NAMALWA (cell line): ENCODE results near the gene BUD31.
"Not testable (repeated sequence)": the region's sequence is repeated elsewhere in the genome, so short reads cannot be mapped to it uniquely, and the experiment has no call there.

Experiments
- DNase-seq: peaks from one replicate; pipeline ENCODE4 v3.0.0-alpha.2; 2015; ENCODE audit warnings: low spot score

BUD31 gene

DNA sequence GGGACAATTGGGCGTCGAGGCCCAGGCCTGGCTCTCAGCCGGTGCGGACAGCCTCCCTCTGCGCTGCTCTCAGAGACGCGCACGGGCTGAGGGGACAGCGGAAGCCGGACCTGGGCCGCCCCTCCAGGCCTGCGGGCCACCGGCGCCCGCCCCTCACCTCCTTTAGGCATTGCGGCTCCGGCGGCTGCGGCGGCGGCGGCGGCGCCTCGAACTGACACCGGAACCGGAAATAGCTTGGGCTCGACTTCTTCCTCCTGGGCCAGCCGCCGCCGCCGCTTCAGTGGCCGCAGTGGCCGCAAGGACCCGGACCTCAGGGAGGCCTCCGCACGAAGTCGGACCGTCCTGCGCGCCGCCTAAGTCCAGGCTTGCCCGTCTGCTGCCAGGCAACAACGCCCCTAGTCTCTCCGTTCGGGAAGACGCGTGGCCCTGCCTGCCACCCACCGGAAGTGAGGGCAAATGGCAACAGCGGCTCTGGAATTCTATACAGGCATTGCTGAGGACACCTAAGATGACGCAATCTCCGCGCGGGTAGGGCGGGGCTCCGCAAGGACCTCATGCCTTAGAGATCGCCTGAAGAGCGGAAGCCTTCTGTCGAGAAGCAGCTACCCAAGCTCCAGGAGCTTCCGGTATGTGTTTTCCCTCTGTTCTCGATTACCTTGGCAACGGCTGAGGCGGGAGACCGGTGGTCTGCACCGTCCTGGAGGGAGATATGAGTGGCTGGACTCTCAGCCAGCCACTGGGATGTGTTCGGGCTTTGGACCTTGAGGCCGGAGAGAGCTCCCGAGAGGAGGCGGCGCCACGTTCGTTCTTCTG lies at the start of gene BUD31, which contains the start of gene PDAP1:
BUD31 (plus strand) TSS at position 591 of the 813 bp plus-strand sequence. CDS start 2,124 bp downstream, outside the sequence.
PDAP1 (minus strand) TSS at position 219 of the 813 bp plus-strand sequence; CDS start at position 170, 49 bp downstream.
- peak; percentile 98 for DNase-seq

DNA sequence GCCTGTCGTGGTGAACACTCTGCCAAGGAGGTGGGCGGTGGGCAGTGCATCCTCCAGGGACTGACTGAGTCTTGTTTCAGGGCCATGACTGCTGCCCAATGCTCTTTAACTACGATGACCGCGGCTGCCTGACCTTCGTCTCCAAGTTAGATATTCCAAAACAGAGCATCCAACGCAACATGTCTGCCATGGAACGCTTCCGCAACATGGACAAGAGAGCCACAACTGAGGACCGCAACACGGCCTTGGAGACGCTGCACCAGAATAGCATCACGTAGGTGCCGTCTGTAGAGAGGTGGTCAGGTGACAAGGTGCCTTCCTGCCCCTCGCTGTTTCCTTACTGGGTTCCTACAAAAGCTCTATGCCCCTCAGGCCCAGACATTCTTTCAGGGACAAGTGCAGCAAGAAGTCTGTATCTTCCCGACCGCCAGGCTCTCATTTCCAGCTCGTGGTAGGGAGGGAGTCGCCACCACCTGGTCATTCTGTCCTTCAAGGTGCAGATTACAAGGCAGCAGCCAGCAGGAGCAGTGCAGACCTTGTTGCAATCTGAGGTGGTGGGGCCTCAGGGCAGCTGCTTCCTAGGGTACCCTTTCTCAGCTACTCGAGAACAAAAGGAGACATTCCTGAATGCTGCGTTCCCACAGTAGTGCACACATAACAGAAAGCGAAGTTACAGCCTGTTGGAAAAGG lies 49.2 kb upstream of the BUD31 start:
- DNase-seq: no peak

DNA sequence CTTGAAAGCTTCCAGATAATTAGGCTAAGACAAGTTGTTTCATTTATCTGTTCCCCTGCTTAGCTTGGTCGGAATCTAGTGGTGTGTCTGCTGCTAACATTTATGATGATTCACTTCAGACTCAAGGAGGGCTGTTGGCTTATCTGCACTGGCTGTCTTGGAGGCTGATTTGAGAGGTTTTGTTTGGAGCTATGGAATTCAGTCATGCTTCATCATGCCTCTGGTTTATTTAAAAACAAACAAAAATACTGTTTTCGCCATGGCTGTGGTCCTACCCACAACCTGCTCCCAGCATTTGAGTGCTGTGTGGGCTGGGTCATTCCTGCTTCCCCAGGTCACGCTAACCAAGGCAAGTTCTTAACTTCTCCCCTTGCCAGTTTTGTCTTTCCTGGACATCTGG lies 46.0 kb upstream of the BUD31 start:
- no peak for DNase-seq

DNA sequence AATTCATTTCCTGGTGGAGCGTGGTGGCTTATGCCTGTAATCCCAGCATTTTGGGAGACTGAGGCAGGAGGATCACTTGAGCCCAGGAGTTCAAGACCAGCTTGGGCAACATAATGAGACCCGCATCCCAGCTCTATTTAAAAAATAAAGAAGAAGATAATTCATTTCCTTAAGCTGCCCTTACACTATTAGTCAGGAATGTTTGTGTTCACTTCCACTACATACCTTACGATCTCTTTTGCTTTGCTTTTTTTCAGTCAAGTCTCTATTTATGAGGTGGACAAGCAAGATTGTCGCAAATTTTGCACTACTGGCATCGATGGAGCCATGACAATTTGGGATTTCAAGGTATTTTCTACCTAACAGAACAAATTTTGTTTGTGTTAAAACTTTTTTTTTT lies 45.5 kb upstream of the BUD31 start:
- no peak for DNase-seq

DNA sequence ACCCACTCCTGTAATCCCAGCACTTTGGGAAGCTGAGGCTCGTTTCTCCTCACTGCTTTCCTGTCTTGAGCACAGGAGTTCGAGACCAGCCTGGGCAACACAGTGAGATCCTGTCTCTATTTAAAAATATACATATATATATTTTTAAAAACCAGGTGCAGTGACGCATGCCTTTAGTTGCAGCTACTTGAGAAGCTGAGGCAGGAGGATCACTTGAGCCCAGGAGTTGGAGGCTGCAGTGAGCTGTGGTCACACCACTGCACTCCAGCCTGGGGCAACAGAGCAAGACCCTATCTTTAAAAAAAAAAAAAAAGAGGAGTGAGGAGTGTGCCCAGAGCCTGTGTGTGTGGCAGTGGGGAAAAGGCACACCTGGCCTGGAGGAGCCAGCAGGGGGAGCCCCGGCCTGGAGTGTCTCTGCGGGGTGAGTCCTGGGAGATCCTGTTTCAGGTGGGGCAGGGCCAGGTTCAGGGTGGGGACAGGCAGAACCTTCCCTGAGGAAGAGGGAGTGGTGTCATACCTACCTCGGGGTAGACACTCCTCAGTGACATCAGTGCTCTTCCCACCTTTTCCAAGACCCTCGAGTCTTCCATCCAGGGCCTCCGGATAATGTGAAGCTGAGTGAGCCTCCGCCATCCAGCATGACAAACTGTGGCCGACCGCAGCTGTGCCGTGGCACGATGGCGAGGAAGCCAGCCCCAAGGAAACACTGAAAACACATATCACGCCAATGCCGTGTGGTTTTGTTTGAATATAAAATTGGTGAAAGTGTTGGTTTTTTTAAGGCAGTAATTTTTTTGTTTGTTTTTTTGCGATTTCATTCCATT lies 43.2 kb upstream of the BUD31 start:
- peak; percentile 57 for DNase-seq

DNA sequence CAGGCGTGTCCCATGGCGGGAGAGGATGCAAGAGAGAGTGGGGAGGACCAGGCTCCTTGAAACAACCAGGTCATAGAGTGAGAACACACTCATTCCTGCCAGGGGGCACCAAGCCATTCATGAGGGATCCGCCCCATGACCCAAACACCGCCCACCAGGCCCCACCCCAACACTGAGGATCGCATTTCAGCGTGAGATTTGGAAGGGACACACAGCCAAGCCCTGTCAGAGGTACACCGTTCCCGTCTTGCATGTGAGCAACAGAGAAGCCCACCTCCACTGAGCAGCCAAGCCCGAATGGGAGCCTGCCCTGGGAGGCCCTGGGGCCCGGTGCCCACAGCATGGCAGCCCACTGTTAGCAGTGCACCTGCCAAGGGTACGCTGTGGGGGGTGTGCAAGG lies 42.1 kb upstream of the BUD31 start:
- DNase-seq: no peak

DNA sequence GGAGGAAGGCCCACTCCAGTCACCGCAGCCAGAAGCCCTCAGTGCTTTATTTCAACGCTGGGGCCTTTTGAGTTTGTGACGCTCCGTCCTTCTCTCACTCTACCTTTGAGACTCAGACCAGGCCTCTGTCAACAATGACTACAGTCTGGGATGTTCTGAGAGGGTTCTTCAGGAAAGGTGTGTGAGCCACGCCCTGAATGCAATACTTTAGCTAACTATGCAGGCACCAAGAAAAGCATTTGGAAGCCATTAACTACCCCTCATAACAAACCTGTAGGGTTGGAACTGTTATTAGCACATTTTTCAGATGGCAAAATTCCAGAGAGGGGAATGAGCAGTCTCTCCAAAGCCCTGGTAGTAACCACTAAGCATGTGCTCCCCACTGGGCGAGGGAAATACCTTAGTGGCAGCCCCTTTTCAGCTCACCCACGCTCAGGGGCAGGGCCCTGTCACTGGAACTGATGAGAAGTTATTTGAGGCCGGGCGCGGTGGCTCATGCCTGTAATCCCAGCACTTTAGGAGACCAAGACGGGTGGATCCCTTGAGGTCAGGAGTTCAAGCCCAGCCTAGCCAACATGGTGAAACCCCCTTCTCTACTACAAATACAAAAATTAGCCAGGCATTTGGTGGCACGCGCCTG lies 39.9 kb upstream of the BUD31 start:
- DNase-seq: no peak

DNA sequence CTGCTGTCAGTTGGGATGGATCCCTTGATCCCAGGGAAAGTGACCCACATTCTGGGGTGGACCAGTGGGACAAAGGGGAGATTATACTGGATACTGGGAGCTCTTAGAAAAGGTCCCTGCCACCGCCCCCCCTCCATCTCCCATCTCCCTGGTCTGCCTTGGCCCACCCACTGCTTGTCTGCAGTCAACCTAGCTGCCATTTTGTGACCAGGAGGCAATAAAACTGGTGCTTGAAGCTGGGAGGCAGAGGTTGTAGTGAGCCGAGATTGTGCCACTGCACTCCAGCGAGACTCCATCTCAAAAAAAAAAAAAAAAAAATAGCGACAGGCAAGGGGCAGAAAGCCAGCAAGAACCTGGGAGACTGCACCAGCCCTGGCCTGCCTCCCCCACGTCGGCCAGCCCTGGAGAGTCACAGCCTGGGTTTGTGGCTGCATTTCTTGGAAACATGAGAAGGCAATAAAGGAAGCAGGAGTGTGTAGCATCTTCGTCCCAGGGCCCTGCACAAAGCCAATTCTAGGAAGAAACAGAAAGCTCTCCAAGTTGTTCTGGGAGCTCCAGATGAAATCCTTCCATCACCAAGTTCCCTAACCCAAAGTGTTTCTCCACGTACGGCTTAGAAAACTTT lies 38.9 kb upstream of the BUD31 start:
- DNase-seq: no peak

DNA sequence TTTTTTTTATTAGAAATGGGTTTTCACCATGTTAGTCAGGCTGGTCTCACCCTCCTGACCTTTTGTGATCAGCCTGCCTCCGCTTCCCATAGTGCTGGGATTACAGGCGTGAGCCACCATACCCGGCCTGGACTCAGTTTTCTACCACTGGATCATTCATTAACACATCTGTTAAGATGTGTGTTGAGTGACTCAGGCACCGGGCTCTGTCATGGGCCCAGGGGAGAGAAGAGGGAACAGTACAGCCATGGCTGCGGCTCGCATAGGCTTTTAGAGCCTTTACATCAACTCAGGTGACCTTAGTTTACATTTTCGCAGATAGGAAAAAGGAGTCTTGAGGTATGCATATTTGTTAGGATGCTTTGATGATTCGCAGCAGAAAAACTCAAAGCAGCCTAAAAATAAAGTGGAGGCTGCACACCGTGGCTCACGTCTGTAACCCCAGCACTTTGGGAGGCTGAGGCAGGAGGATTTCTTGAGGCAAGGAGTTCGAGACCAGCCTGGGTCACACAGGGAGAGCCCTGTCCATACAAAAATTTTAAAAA lies 37.3 kb upstream of the BUD31 start:
- DNase-seq: no peak

DNA sequence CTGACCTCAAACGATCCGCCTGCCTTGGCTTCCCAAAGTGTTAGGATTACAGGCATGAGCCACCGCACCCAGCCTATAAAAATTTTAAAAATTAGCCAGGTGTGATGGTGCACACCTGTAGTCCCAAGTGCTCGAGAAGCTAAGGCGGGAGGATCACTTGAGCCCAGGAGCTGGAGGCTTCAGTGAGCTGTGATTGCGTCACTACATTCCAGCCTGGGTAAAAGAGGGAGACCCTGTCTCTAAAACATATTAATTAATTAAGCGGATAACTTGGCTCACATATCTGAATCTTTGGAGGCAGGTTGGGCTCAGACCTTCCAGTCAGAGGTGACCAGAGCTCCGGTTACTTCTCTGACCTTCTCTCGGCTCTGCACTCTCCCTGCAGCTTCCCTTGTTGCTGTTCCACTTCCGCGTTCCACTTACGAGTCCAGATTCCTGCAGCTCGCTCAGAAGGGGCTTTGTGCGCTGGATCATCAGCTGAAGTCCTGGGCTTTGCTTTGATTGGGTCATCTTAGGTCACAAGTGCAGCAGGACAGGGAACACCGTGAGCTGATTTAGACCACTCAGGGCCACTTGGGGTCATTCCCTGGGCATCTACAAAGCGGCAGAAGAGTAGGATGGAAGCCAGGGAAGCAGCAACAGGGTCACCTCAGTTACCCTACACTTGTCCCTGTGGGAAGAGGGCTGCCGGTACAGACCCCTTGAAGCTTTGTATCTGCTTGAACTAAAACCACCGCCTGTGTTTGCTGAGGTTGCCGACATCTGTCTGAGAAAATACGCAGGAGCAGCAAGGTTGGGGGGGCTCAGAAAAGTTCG lies 36.3 kb upstream of the BUD31 start:
- no peak for DNase-seq

DNA sequence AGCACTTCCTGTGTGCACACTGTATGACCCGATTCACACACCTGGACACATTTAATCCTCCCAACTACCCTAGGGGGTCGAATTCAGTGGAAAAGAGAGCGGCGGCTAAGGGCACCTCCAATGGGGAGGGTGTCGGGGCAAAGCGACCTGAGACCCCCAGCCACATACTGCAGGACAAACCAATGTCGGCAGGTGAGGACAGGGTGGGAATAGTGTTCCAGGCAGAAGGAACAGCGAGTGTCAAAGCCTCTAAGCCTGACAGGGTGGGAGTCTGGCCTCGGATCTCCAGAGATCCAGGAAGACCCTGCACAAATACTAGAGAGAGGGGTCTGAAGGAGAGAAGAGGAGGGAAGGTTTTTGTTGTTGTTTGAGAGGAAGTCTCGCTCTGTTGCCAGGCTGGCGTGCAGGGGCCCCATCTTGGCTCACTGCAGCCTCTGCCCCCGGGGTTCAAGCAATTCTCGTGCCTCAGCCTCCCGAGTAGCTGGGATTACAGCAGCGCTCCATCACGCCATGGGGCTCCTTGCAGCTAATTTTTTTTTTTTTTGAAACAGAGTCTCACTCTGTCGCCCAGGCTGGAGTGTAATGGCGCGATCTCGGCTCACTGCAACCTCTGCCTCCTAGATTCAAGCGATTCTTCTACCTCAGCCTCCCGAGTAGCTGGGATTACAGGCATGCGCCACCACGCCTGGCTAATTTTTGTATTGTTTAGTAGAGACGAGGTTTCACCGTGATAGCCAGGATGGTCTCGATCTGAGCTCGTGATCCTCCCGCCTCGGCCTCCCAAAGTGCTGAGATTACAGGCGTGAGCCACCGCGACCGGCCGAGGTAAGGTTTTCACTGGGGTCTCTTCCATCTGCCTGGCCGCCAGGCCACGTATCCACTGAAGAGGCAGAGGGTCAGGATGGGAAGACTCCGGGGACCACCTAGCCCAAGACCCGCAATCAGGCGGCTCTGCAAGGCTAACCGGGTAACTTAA lies 35.4 kb upstream of the BUD31 start:
- DNase-seq: no peak

DNA sequence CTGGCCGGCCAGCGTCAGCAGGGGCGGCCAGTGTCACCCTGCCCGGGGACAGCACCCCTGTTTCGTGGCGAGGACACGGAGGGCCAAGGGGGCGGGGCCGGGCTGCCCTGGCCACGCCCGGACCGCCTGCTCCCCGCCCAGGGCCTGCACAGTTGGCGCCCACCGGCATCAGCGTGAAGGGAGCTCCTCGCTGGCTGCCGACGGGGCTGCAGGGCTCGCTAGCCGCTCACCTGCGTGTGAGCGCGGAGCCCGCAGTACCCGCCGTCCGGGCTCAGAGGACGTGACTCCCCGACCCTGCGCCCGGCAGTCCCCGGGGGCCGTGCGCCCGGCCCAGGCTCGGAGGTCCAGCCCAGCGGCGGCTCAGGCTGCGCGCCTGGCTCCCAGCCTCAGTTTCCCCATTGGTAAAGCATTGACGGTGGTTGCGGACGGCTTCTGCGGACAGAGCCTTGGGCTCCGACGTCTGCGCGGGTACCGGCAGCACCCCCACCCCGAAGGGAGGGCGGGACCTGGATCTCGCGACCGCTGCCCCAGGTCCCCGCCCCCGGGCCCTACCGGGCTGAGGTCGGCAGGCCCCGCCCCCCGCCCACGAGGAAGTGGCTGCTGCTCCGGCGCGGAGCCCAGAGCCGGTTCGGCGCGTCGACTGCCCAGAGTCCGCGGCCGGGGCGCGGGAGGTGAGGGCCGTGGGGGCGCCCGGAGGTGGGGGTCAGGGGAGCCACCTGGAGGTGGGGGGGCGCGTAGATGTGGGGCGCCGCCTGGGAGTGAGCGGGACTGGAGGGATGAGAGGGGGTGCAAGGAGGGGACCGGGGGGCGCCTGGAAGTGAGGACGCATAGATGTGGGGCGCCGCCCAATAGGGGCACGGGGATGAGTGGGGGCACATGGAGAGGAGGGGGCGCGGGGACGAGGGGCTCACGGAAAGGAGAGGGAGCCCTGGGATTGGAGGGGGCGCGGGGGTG lies 34.4 kb upstream of the BUD31 start, which contains the start of gene ARPC1B:
ARPC1B (plus strand) TSS at position 620 of the 954 bp plus-strand sequence. CDS start 10,985 bp downstream, outside the sequence.
- peak; percentile 90 for DNase-seq

DNA sequence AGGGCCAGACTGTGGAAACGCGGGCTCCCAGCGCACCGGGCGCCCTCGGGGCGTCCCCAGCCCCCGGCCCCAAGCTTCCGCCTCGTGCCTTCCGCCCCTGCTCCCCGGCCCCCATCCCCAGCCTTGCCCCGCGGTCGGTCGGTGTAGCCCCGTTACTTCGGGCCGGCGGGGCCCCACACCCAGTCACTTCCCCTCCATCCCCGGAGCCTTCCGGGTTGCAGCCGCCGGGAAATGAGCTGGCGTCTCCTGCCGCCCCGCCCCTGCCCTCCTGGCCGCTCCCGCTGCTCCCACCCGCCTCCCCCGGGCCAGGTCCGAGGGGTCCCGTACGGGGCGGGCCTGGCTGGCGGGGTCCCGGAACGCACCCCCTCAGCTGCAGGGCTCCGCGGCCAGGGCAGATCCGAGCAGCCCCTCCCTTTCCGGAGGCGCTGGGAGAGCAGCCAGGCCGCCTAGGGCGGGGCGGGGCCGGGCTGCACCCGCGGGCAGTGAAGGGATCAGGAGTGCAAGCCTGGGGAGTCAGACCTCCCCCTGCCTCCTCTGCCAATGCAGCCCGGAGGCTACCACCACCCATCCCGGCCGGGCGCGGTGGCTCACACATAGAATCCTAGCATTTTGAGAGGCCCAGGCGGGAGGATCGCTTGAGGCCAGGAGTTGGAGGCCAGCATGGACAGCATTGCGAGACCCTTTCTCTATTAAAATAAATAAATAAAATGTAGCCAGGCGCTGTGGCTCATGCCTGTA lies 33.5 kb upstream of the BUD31 start:
- peak; percentile 85 for DNase-seq

DNA sequence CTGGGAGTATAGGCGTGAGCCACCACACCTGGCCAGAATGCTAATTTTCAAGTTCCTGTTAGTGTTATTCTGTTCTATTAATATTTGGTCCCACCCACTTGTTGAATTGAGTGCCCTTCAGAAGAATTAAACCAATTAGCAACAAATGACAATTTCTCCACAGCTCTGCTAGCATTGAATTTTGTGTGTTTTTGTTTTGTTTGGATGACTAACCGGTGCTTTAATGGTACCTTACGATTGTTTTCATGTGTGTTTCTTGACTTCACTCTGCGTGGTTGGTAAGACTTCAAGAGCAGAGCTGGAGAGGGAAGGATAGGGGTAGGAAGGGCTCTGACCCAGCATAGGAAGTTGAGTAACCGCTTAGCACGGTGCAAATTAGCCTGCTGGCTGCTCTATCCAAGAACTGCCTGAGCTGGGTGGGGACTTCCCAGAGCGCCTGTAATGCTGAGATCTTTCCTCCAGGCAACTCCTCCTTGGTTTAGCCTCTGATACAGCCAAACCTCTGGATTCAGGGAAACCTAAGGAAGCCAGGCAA lies 29.7 kb upstream of the BUD31 start:
- peak; percentile 74 for DNase-seq

DNA sequence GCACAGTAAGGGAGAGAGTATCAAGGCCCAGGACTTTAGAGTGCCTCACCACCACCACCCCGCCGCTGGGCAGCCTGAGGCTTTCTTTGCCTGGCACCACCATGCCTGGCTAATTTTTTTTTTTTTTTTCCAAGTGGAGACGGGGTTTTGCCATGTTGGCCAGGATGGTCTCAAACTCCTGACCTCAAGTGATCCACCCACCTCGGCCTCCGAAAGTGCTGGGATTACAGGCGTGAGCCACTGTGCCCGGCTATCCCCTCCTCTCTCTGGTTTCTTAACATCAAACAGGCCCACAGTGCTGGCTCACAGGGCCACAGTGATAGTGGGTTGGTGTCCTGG lies 29.1 kb upstream of the BUD31 start:
- DNase-seq: not testable (repeated sequence)

DNA sequence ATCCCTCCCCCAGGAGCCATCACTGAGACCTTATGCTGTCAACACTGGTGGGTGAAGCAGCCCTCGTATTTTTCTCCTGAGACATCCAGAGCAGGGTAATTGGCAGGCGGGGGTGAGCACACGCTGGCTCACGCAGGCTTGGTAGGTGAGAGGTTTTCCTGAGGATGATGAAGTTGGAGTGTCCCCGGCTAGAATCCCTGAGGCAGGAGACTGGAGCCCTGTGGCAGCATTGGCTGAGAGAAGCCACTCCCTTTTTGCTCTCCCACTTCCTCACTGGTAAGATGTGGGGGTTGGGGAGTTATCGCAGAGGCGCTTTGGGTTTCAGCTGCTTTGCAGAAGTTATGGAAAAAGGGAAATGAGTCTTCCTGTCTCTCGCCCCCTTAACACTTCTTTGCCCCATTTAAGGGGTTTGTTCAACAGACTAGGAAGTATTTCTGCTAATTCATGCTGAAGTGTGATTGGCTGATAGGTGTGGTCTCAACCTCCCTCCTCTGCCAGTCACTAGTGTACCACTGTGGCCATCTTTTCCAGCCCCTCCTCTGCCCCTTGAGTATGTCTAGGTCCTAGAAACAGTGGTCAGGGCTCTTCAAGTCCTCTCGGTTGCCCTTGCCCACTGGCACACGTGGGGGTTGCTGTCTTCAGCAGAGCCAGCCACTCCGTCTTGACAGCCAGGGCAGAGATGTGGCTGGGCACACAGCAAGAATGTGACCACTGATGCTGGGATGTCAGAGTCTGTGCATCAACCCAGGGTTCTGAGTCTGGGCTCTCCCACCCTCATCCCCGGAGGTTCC lies 28.5 kb upstream of the BUD31 start:
- peak; percentile 82 for DNase-seq
